Measurements from ENCODE around the gene IFI16. TPM values are rescaled to one million over a fixed set of nuclear protein-coding genes. Genes with fewer than 3 reads are reported as not detected.
"Not testable (repeated sequence)": the region's sequence is repeated elsewhere in the genome, so short reads cannot be mapped to it uniquely, and the experiment has no call there.

IFI16 gene
- total and polyA plus RNA-seq, 2 donors (not counting 3 experiments of a cell fraction or from before 2014, with no cell fraction given), result 52.8 to 183 TPM

DNA sequence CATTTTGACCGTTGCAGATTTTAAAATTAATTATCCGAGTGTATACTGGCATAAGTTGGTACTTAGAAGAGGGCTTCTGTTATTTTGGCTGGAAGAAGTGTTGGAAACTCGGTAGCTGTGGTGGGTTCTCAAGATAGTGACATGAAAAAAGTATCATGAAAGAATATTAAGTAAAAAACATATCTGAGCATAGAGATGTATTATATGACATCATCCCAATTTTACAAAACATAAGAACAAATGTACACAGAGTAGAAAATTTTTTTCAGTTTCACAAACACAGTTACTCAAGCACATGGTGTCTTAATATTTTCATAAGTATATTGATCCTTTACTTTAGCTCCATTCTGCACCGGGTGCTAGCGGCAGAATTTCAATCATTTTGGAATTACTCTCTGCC lies 684 bp downstream of the IFI16 start:
- no peaks in the 10 kb centered on the region for H3K36me3 ChIP-seq (ENCODE audit: control insufficient read depth in 2 of 2, extremely low read depth in 1 of 2, insufficient read depth in 2 of 2, low read length in 2 of 2)
- intact Hi-C loops (cut with micrococcal nuclease) (loop anchor here (5.0 to 10.0 kb wide), 2 partner anchors 584 to 912 kb away; no protein-coding TSS in a partner anchor), dilution Hi-C loops (cut with MboI; ENCODE audit: extremely low pct_ligation_motif_present, low sequenced_read_pairs) (no loop called here)
- FAIRE-seq (no peak), DNase-seq (ENCODE audit: low read depth, low spot score) (no peak)
- peaks cover 43% of the 10 kb centered on the region for H3K4me1 ChIP-seq (ENCODE audit: control insufficient read depth, extremely low read depth, insufficient read depth, low read length)
- BruUV-seq (replicated peaks), result no TSS peak
- ChIA-PET POLR2A (interaction anchor here (1.8 kb wide), 1 partner anchor 10 kb away, joined by 12 read pairs; no protein-coding TSS in a partner anchor), CTCF (interaction anchor here (1.0 to 2.9 kb wide), 4 partner anchors 10 to 886 kb away, joined by 3 to 18 read pairs (median 6); no protein-coding TSS in a partner anchor)
- no peaks in the 10 kb centered on the region for H4K20me1 ChIP-seq (replicated peaks; ENCODE audit: control insufficient read depth, extremely low read depth, insufficient read depth, low read length)
- peak overlapping the region; percentile 99 for H3K4me2 ChIP-seq (ENCODE audit: insufficient read depth, low read length)
- no peaks in the 10 kb centered on the region for H3K9me3 ChIP-seq (replicated peaks; ENCODE audit: control insufficient read depth, insufficient read depth, low read length)
- no peaks in the 10 kb centered on the region for H3K9me1 ChIP-seq (replicated peaks; ENCODE audit: control insufficient read depth, extremely low read depth, insufficient read depth, low read length)
- H3K27ac ChIP-seq (ENCODE audit: insufficient read depth, low read depth, low read length), result peak overlapping the region; percentile 86
- H3K27me3 ChIP-seq (ENCODE audit: control insufficient read depth in 2 of 2, insufficient read depth in 2 of 2, low read length in 2 of 2), result no peaks in the 10 kb centered on the region
- no peak for TF ChIP-seq JUN (IDR thresholded peaks at IDR 0.05; ENCODE audit: borderline replicate concordance, insufficient read depth, insufficient read length, low read depth)
- TF ChIP-seq, protein P1, sequence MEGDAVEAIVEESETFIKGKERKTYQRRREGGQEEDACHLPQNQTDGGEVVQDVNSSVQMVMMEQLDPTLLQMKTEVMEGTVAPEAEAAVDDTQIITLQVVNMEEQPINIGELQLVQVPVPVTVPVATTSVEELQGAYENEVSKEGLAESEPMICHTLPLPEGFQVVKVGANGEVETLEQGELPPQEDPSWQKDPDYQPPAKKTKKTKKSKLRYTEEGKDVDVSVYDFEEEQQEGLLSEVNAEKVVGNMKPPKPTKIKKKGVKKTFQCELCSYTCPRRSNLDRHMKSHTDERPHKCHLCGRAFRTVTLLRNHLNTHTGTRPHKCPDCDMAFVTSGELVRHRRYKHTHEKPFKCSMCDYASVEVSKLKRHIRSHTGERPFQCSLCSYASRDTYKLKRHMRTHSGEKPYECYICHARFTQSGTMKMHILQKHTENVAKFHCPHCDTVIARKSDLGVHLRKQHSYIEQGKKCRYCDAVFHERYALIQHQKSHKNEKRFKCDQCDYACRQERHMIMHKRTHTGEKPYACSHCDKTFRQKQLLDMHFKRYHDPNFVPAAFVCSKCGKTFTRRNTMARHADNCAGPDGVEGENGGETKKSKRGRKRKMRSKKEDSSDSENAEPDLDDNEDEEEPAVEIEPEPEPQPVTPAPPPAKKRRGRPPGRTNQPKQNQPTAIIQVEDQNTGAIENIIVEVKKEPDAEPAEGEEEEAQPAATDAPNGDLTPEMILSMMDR (IDR thresholded peaks at IDR 0.05; ENCODE audit: extremely low read depth in 1 of 2, insufficient read depth in 1 of 2, low read depth in 1 of 2, low read length in 2 of 2), result no peak
- TF ChIP-seq MYC (IDR thresholded peaks at IDR 0.05; ENCODE audit: low read depth, low read length), result no peak
- TF ChIP-seq POLR2A (IDR thresholded peaks at IDR 0.05; ENCODE audit: low read depth, low read length), result no peak
- TF ChIP-seq, protein P2, sequence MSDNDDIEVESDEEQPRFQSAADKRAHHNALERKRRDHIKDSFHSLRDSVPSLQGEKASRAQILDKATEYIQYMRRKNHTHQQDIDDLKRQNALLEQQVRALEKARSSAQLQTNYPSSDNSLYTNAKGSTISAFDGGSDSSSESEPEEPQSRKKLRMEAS (IDR thresholded peaks at IDR 0.05; ENCODE audit: insufficient read depth, insufficient read length), result no peak
- no peak for TF ChIP-seq POLR2AphosphoS5 (IDR thresholded peaks at IDR 0.05; ENCODE audit: insufficient read depth, low read depth, low read length)
- no peak for TF ChIP-seq GATA2 (IDR thresholded peaks at IDR 0.05; ENCODE audit: insufficient read depth, insufficient read length, low read depth, low read length)
- TF ChIP-seq EZH2 (IDR thresholded peaks at IDR 0.05; ENCODE audit: borderline replicate concordance, low read depth, low read length, severe bottlenecking), result no peak
- TF ChIP-seq FOS (IDR thresholded peaks at IDR 0.05; ENCODE audit: borderline replicate concordance, insufficient read depth, low read length), result no peak
- peaks cover 52% of the 10 kb centered on the region for H3K79me2 ChIP-seq (ENCODE audit: control insufficient read depth, insufficient read depth, low read length)
- peak overlapping the region; percentile 56 to 99 (median 99) for H3K4me3 ChIP-seq (replicated peaks in 1 of 3; ENCODE audit: insufficient read depth in 1 of 3, low read depth in 1 of 3, low read length in 3 of 3)
- H2AFZ ChIP-seq (ENCODE audit: low read depth, low read length), result no peak overlapping the region
- H3K9ac ChIP-seq (replicated peaks; ENCODE audit: extremely low read depth, insufficient read depth, low read length), result peak overlapping the region; percentile 99

GRCh38 chr1:159011001-159011400 lies 1.3 kb downstream of the IFI16 start:
- peaks cover 52% of the 10 kb centered on the region for H3K79me2 ChIP-seq (ENCODE audit: control insufficient read depth, insufficient read depth, low read length)
- H4K20me1 ChIP-seq (replicated peaks; ENCODE audit: control insufficient read depth, extremely low read depth, insufficient read depth, low read length); FAIRE-seq; BruUV-seq (replicated peaks); H3K9me1 ChIP-seq (replicated peaks; ENCODE audit: control insufficient read depth, extremely low read depth, insufficient read depth, low read length); H3K27me3 ChIP-seq (ENCODE audit: control insufficient read depth in 2 of 2, insufficient read depth in 2 of 2, low read length in 2 of 2); H2AFZ ChIP-seq (ENCODE audit: low read depth, low read length); dilution Hi-C loops (cut with MboI; ENCODE audit: extremely low pct_ligation_motif_present, low sequenced_read_pairs); H3K36me3 ChIP-seq (ENCODE audit: control insufficient read depth in 2 of 2, extremely low read depth in 1 of 2, insufficient read depth in 2 of 2, low read length in 2 of 2); H3K9me3 ChIP-seq (replicated peaks; ENCODE audit: control insufficient read depth, insufficient read depth, low read length): not testable (repeated sequence)
- H3K4me1 ChIP-seq (ENCODE audit: control insufficient read depth, extremely low read depth, insufficient read depth, low read length), result peaks cover 48% of the 10 kb centered on the region
- ChIA-PET POLR2A (interaction anchor here (1.8 kb wide), 1 partner anchor 11 kb away, joined by 12 read pairs; no protein-coding TSS in a partner anchor), CTCF (interaction anchor here (2.9 kb wide), 1 partner anchor 11 kb away, joined by 18 read pairs; no protein-coding TSS in a partner anchor)
- peak; percentile 21 for DNase-seq (ENCODE audit: low read depth, low spot score)
- H3K4me2 ChIP-seq (ENCODE audit: insufficient read depth, low read length), result peak overlapping the region; percentile 99
- peak overlapping the region; percentile 99 for H3K9ac ChIP-seq (replicated peaks; ENCODE audit: extremely low read depth, insufficient read depth, low read length)
- peak overlapping the region; percentile 86 for H3K27ac ChIP-seq (ENCODE audit: insufficient read depth, low read depth, low read length)
- intact Hi-C loops (cut with micrococcal nuclease), result loop anchor here (5.0 to 10.0 kb wide), 2 partner anchors 584 to 911 kb away; no protein-coding TSS in a partner anchor
- H3K4me3 ChIP-seq (replicated peaks in 1 of 3; ENCODE audit: insufficient read depth in 1 of 3, low read depth in 1 of 3, low read length in 3 of 3), result peak overlapping the region; percentile 56 to 99 (median 99)

Measured in endothelial cell of umbilical vein (primary cell).